ENCODE results near the gene KCNQ1OT1. TPM values are rescaled to one million over a fixed set of nuclear protein-coding genes. Genes with fewer than 3 reads are reported as not detected.

The KCNQ1OT1 gene
- total RNA-seq, 4 donors from 2014 or later, result 0.66 to 2.5 (median 1.3) TPM

GRCh38 chr11:2691991-2692875, 7.6 kb downstream of the KCNQ1OT1 start:
- H3K27ac ChIP-seq (replicated peaks in 1 of 4), result no peak overlapping the region
- 86% methylated on average over 3 of the region's 3 CpGs for WGBS
- H3K36me3 ChIP-seq, result no peaks in the 10 kb centered on the region
- H3K9me3 ChIP-seq, result no peaks in the 10 kb centered on the region
- peaks cover 43 to 95% (median 88%) of the 10 kb centered on the region in 4 donors for H3K4me1 ChIP-seq
- DNase-seq (ENCODE audit: extremely low spot score), result no peak
- intact Hi-C loops (cut with DNase I), result no loop called here
- H3K4me3 ChIP-seq, result no peak overlapping the region
- TF ChIP-seq, protein P1, sequence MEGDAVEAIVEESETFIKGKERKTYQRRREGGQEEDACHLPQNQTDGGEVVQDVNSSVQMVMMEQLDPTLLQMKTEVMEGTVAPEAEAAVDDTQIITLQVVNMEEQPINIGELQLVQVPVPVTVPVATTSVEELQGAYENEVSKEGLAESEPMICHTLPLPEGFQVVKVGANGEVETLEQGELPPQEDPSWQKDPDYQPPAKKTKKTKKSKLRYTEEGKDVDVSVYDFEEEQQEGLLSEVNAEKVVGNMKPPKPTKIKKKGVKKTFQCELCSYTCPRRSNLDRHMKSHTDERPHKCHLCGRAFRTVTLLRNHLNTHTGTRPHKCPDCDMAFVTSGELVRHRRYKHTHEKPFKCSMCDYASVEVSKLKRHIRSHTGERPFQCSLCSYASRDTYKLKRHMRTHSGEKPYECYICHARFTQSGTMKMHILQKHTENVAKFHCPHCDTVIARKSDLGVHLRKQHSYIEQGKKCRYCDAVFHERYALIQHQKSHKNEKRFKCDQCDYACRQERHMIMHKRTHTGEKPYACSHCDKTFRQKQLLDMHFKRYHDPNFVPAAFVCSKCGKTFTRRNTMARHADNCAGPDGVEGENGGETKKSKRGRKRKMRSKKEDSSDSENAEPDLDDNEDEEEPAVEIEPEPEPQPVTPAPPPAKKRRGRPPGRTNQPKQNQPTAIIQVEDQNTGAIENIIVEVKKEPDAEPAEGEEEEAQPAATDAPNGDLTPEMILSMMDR (IDR thresholded peaks at IDR 0.05), result peak in 2 of 3 experiments; percentile 34 to 45
- no peak for TF ChIP-seq POLR2AphosphoS5 (IDR thresholded peaks at IDR 0.05)
- H3K27me3 ChIP-seq, result no peaks in the 10 kb centered on the region

DNA sequence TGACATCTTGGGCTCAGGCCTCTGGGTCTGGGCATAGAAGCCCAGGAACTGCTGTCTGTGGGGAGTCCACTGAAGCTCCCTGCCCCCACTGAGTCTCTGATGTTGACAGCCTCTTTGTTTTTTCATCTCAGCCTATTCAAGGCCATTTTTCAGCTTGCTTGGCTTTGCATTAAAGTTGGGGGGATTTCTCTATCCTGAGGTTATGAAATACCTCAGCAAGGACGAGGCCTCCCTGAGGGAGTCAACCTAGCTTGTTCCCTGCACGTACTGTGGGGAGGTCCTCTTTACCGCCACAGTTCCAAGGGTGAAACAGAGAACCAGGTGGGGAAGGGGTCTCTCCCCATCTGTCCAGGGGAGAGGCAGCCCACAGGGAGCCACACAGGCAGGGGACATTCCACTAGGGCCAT, 8.4 kb downstream of the KCNQ1OT1 start:
- Histone ChIP-seq H3K4me1 (peaks cover 43 to 92% (median 90%) of the 10 kb centered on the region in 4 donors), H3K9me3 (no peaks in the 10 kb centered on the region), H3K4me3 (no peak overlapping the region), H3K27ac (replicated peaks in 1 of 4) (no peak overlapping the region), H3K36me3 (no peaks in the 10 kb centered on the region), H3K27me3 (no peaks in the 10 kb centered on the region)
- DNase-seq (ENCODE audit: extremely low spot score), result no peak
- 77% methylated on average over 3 of the region's 3 CpGs for WGBS
- TF ChIP-seq, protein P1 (IDR thresholded peaks at IDR 0.05), result no peak
- TF ChIP-seq POLR2AphosphoS5 (IDR thresholded peaks at IDR 0.05) (no peak), EP300 (IDR thresholded peaks at IDR 0.05) (no peak), POLR2A (IDR thresholded peaks at IDR 0.05; ENCODE audit: low read depth) (no peak)
- intact Hi-C loops (cut with DNase I), result no loop called here

- peaks cover 43 to 87% (median 85%) of the 10 kb centered on the region in 4 donors for H3K4me1 ChIP-seq
- no peak for DNase-seq (ENCODE audit: extremely low spot score)
- WGBS, result 87% methylated on average over 6 of the region's 6 CpGs
- no peak for TF ChIP-seq EP300 (IDR thresholded peaks at IDR 0.05)
- no peak for TF ChIP-seq POLR2A (IDR thresholded peaks at IDR 0.05; ENCODE audit: low read depth)
- no peak for TF ChIP-seq POLR2AphosphoS5 (IDR thresholded peaks at IDR 0.05)
- TF ChIP-seq, protein P1 (IDR thresholded peaks at IDR 0.05), result no peak
- H3K27me3 ChIP-seq, result no peaks in the 10 kb centered on the region
- H3K27ac ChIP-seq (replicated peaks in 1 of 4), result no peak overlapping the region
- intact Hi-C loops (cut with DNase I), result no loop called here
- H3K36me3 ChIP-seq, result no peaks in the 10 kb centered on the region
- H3K9me3 ChIP-seq, result no peaks in the 10 kb centered on the region
- H3K4me3 ChIP-seq, result no peak overlapping the region
These were observed 9.0 kb downstream of the KCNQ1OT1 start for GRCh38 chr11:2690596-2691354.

DNA sequence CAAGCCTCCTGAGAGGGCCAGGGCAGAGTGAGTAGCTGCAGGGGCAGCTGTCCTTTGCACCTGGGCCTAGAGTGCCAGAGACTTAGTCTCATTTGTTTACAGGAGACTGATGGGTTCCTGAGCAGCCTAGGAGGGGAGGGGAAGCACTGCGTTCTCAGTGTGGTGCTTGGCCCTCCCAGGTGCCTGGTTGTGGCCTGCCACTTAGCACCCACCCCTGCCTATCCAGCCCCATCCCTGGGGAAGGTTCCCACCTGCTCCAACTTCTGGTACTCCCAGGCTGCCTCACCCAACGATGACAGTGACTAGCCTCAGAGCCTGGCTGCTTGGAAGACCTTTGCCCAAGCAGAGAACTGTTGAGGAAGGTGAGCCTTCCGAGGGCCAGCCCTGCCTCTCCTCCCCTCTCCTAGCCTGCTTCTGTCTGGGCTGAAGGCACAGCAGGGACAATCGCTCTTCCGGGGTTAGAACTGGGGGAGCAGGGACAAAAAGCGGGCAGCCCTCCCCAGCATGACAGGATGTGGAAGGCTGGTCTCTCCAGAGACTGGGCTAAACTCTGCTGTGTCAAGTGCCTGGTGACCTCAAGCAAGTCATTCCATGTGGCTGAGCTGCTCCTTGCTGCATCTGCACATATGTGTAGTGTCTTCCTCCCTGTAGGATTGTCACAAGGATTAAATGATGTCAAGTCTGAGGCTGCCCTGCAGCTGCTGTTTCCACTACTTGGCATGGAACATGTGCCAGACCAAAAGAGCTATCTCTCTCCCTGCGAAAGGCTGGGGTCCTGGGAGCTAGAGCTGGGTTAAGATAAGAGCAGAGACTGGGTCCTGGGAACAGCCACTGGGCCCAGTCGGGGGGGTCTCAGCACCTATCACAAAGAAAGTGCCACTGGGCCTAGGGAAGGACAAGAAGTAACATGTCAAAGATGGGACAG, 9.9 kb downstream of the KCNQ1OT1 start:
- no peaks in the 10 kb centered on the region for H3K9me3 ChIP-seq
- no peak overlapping the region for H3K27ac ChIP-seq (replicated peaks in 1 of 4)
- DNase-seq (ENCODE audit: extremely low spot score), result no peak
- H3K36me3 ChIP-seq, result no peaks in the 10 kb centered on the region
- H3K27me3 ChIP-seq, result no peaks in the 10 kb centered on the region
- TF ChIP-seq EP300 (IDR thresholded peaks at IDR 0.05) (no peak), POLR2A (IDR thresholded peaks at IDR 0.05; ENCODE audit: low read depth) (no peak), POLR2AphosphoS5 (IDR thresholded peaks at IDR 0.05) (no peak)
- TF ChIP-seq, protein P1 (IDR thresholded peaks at IDR 0.05), result no peak
- intact Hi-C loops (cut with DNase I), result no loop called here
- H3K4me1 ChIP-seq, result peaks cover 43 to 84% (median 81%) of the 10 kb centered on the region in 4 donors
- 79% methylated on average over 7 of the region's 8 CpGs for WGBS
- H3K4me3 ChIP-seq, result no peak overlapping the region
